HG03439 (cell line): ENCODE results near the gene MICU1.
"Not testable (repeated sequence)": the region's sequence is repeated elsewhere in the genome, so short reads cannot be mapped to it uniquely, and the experiment has no call there.

Experiments
- ATAC-seq: cut with Tn5 transposase; IDR thresholded peaks from one replicate; pipeline ENCODE4 v1.9.1; 2021; ENCODE audit warnings: mild to moderate bottlenecking, moderate library complexity; ENCODE audit not compliant: unreplicated experiment

The MICU1 gene

DNA sequence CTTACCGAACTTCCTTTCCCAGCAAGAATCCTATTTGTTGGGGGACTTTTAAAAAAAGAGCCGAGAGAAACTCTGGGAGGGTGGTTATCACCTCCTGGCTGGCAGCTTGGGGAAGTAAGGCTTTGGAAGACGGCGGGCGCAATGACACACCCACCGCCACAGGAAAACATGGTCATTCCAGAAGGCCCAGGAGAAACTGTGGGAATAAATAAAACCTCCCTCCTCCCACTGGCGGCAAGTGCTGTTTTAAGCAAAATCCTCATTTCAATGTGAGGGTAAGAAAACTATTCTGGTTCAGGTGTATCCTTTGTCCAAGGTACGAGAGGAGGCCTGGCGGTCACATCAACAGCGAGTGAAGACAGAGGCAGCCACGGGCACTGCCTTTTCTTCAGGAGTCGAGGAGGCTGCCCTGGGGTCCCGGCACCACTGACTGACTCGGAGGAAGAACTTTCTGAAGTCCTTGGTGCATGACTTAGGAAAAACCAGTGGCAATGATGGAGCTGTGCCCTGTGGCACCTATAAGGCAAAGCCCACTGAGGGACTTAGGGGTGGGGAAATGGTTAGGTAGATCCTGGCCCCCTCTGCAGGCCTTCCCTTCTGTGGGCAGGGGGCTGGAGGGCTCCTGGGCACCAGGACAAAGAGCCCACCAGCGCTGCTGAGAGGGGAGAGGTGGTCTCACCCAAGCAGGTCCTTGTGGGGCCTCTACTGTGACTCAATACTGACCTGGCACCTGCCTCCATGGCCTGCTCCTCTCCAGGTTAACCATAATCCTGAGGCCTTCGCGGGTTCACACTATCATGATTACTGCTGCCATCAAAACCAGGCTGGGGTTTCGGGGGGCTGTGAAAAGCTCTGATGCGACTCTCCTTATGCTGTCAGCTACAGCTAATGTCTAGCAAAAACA, 292.5 kb downstream of the MICU1 start:
- no peak for ATAC-seq

DNA sequence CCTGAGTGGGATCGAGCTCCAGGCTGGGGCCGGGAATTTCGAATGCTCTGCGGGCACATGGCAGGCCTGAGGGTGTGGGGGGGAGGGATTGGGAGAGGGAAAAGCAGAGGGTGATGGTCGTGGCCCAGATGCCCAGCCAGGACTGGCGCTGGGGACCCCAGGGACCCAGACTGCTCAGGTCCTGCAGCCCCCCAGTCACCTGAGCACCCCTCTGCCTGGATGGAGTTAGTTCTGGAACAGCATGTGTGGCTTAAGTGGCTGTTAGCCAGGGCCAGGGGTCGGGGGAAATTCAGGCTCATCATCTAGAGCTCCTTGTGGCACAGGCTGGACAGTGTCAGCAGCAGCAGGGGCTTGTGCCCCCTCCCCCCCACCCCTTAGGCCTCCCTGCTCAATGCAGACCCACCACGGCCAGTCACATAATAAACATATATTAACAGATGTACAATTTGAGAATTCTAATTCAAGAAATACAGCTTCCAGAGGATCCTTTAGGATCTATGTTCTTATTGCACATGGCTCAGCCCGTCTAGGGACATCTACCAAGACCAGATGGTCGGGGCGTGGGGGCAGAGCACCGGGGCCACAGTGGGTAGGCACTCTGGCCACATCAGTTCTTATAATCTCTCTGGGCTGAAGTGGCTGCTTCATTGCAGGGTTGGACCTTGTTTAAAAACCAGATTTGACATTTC, 293.3 kb downstream of the MICU1 start:
- ATAC-seq: no peak

DNA sequence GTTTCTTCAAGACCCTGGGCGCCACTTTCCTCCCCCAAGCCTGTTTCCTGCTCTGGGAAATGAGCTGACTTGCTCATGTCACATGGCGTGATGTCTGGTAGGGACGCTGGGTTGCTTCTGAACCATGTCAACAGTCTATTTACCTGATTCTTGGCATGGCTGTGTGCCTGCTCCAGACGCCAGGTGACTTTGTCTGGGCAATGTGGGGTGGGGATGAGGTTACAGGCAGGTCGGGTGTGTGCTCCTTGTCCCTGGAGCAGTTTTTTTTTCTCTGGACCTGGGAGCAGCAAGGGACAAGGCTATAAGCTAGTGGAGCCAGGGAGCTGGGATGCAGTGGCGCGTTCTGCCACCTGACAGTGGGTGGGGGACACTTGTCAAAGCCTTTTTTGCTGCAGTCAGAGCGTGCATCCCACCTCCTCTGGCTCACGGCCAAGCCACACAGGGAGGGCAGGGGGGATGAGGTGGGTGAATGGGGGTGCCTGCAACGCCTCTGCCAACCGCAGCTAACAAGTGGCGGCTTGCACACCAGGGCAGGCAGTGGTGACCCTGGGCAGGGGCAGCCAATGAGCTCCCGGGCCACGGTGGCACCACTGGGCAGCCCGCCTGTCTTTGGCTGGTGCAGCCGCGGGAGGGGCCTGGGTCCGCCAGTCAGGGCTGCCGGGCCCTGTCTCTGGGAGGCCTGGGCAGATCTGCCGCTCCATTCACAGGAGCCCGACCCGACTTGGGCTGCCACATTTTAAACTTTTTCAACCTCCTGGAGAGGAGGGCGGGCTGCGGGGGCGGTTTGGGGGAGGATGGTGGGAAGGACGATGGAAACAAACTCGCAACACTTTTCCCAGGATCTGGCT, 294.1 kb downstream of the MICU1 start:
- ATAC-seq: peak; percentile 48

DNA sequence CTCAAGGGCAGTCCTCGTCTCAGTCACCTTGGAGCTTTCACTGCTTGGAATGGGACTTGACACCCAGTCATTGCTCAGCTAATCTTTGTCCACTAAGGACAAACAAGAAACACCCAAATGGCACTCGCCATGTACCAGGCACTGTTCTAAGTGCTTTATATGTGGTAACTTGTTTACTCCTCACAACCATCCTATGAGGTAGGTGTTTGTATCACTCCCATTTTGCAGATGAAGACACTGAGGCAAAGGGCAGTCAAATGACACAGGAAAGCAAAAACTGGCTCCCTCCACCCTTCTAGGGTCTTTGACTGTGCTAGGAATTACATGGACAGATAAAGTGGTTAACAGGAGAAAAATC, 295.8 kb downstream of the MICU1 start:
- ATAC-seq: no peak

DNA sequence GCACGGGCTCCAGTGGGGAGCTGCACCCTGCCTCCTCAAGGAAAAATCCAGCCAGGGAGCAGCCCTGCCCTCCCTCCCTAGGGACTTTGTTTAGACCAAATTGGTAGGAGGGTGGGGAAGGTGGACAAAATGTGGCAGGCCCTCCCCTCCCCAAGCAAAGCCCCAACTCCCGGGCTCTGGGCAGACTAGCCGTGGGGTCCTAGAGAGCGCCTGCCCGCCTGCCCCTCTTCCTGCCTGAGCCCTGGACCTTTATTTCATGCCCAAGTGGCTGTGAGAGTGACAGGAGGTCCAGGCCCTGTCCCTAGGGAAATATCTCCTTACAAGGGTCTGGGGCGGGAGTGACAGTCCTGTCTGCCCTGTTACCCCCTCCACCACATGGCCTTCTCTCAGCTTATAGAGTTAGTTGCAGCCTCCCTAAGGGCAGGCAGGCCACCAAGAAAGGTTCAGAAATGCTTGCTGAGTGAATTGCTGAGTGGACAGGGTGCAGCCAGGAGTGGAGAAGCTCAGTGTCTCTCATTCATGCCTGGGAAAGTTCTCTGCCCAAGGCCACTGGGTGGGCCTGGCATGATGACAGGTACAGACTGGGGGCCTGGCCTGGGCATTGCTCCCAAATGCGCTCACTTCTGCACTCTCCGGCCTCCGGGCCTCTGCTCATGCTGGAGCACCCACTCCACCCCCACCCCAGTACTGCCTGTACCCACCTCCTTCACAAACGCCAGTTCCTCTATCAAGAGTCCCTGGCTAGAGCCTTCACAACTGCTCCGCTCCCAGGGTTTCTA, 296.4 kb downstream of the MICU1 start:
- ATAC-seq: no peak

DNA sequence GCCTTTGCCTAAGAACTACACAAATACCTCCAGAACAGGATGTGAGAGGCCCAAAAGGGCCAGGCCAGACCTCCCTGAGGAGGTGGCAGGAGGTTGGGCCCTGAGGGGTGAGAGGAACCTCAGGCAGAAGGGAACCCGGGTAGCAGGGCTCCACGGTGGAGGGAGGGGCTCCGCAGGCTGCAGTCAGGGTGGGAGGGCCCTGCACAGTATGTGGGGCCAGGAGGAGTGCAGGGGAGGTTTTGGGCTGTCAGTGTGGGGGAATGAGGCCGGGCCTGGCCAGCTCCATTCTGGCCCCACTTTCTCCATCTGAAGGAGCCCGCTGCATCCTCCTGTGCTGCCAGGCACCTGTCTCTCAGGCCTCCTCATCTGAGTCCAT, 297.1 kb downstream of the MICU1 start:
- no peak for ATAC-seq

DNA sequence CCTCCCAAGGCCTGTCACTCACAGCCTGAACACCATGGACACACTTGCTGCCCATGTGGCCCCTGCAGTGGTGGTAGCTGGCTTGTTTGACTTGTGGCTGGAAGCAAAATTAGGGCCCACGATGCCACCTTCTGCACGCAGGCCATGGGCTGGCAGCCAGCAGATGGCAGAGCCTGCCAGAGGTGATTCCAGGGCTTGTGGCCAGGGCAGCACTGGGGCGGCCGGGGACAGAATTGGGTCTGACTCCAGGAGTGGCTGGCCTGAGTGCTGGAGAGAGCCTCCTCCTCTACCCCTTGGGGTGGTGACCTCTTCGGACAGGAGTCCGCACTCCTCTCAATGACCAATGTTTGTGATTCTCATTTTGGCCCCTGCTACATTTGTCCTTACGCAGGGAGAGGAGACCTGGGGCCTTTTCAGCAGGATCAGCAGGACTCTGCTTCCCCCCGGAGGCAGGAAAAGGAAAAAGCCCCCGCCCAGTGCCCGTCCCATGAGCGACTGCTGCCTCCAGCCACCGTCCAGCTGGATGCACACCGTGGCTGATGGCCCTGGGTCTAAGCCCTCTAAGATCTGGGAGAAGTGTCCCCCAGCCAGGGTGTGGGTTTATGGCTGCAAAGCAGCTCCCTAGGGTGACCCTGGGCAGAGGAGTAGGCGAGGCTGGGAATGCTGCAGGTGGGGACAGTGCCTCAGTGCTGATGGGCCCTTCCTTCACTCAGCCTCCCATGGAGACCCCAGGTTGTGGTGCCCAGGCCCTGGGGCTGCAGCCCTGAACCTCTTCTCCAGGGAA, 297.6 kb downstream of the MICU1 start:
- no peak for ATAC-seq

DNA sequence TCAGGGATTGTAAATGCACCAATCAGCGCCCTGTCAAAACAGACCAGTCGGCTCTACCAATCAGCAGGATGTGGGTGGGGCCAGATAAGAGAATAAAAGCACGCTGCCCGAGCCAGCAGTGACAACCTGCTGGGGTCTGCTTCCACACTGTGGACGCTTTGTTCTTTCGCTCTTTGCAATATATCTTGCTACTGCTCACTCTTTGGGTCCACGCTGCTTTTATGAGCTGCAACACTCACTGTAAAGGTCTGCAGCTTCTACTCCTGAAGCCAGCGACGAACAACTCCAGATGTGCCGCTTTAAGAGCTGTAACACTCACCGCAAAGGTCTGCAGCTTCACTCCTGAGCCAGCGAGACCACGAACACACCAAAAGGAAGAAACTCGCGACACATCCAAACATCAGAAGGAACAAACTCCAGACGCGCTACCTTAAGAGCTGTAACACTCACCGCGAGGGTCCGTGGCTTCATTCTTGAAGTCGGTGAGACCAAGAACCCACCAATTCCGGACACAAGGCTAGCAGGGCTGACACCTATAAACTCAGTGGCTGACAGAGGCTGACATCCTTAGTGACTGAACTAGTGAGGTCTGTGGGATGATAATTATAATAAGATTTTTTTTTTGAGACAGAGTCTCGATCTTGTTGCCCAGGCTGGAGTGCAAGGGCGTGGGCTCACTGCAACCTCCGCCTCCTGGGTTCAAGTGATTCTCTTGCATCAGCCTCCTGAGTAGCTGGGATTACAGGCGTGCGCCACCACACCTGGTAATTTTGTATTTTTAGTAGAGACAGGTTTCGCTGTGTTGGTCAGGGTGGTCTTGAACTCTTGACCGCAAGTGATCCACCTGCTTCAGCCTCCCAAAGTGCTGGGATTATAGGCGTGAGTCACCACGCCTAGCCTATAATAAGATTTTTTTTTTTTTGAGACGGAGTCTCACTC, 298.9 kb downstream of the MICU1 start:
- ATAC-seq: not testable (repeated sequence)

DNA sequence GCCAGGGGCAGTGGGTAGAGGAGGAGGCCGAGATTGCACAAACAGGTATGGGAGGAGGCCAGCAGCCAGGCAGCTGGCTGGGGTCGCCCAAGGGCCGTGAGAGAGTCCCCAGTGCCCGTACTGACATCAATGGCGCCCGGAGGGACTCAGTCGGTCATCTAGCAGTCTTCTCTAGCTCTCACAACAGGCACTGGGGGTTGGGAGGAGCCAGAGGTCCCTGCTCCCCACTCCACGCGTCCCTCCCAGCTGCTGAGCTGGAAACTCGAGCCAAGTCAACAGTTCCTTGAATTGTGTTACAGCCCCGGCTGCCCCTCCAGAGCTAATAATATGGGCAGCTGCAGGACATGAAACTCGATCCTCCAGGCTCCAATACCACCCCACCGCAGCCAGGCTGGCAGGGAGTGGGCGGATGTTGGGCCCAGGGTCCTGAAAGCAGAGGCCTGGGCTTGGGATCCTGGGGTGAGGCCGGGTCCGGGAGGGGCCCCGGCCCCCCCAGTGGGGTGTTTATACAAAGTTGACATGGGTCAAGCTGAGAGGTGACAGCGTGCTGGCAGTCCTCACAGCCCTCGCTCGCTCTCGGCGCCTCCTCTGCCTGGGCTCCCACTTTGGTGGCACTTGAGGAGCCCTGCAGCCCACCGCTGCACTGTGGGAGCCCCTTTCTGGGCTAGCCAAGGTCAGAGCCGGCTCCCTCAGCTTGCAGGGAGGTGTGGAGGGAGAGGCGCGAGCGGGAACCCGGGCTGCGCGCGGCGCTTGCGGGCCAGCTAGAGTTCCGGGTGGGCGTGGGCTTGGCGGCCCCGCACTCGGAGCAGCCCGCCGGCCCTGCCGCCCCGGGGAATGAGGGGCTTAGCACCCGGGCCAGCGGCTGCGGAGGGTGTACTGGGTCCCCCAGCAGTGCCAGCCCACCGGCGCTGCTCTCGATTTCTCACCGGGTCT, 300.4 kb downstream of the MICU1 start:
- not testable (repeated sequence) for ATAC-seq

DNA sequence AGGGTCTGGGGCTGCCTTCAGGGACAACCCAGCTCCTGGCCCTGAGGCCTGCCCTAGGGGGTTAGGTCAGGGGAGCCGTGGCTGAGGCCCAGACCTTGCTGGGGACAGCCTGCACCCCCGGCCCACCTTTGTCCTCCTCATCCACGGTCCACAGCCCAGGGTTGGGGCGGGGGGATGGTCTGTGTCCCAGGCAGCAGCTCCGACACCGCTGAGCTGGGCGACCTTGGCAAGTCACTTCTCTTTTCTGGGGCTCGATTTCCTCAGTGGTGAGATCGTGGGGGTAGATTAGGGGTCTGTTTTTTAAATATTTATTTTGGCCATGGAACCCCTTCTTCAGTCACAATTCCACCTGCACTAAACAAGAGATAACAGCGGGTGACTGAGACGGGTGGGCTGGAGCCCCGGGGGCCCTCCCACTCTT, 302.1 kb downstream of the MICU1 start:
- no peak for ATAC-seq

DNA sequence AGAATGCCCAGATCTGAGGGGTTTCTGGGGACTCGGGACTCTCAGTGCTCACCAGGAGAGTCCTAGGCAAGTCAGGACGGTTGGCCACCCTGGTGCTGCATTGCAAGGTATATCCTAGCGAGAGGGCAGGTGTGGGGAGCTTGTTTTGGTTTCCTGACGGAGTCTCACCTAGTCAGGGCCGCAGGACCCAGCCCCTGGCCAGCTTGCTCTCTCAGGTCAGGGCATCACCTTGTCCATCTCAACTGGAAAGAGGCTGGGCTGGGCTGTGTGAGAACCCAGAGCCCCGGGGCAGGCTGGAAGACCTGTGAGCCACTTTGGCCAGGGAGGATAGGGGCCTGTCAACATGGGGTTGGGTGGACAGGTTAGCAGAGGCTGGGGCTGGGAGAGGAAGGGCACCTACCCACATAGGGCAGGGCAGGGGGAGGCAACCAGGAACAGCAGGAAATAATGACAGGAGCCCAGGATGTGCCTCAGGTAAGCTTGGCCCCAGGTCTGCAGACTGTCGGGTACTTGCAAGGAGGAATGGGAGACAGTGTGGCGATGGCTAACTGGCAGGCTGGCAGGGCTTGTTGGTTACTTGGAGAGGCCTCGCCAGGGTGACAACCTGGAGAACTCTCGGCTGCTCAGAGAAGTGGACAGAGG, 302.6 kb downstream of the MICU1 start:
- ATAC-seq: no peak

DNA sequence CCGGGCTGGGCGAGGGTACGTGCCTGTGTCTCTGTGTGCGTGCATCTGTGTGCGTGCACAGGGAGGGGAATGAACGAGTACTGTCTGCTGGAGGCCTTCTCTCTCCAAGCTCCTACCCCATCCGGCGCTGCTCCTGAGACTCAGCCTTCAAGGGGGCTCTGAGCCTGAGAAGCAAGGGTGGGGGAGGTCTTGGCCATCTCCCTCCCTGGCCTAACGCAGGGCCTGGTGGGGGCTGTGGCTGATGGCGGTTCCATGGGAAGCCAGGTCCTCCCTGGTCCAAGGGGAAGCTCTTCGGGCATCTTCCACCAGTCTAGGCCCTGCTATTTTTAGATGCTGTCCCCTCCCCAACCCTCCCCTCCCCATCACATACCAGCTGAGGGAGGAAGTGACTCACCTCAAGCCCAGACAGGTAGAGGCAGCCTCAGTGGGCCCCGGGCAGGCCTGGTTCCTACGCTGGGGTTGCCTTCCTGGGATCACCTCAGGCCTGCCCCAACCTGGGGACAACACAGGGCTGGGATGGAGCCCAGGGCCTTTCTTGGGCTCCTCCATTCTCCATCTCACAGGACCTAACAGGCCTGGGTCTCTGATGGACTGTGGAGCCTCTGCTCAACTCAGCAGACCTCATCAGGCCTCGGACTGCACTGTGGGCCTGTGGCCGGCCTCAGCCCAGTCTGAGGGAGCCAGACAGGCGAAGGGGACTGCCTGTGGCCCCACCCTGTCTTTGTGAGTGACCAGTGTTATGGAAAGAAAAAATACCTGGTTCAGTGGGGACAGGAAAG, 303.4 kb downstream of the MICU1 start:
- ATAC-seq: no peak

DNA sequence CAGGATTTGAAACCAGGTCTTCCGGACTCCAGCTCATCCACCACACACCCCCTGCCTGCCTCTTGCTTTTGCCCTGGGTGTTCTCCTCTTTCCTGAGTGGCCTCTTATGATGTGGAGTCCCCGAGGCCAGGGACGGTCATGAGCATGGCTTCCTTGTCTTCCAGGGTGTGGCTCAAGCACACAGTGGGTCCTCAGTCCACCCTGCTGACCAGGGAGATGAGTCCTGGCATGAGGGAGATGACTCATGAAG, 303.9 kb downstream of the MICU1 start:
- no peak for ATAC-seq

DNA sequence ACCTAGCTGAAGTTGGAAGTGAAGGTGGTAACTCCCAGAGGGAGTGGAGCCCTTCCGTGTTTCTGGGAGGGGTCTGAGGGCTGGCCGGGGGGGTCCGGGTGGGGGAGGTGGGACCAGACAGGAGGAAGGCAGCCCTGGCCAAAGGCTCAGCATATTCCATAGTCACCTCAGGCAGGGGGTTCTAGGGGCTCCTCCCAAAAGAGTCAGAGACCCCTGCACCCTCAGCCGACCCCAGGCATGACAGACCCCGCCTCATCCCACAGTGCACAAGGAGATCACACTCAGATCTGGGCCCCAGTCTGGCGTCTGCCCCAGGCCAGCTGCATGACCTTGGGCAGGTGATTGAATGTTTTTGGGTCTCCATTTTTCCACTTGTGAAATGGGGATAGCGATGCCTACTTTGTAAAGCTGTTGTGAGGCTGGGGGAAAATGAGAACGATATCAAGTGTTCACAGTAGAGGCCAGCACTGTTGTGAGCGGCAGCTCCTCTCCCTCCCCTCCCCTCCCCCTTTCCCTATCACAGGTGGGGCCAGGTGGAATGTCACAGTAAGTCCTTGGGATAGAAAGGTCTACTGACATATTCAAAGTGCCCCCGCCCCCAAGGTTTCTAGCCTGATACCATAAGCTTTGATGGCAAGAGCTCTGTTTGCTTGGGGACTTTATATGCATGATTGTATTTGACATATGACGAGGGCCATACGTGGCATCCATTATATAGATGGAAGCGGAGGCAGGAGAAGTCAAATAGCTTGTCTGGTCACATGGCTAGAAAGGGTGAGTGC, 304.4 kb downstream of the MICU1 start:
- no peak for ATAC-seq

DNA sequence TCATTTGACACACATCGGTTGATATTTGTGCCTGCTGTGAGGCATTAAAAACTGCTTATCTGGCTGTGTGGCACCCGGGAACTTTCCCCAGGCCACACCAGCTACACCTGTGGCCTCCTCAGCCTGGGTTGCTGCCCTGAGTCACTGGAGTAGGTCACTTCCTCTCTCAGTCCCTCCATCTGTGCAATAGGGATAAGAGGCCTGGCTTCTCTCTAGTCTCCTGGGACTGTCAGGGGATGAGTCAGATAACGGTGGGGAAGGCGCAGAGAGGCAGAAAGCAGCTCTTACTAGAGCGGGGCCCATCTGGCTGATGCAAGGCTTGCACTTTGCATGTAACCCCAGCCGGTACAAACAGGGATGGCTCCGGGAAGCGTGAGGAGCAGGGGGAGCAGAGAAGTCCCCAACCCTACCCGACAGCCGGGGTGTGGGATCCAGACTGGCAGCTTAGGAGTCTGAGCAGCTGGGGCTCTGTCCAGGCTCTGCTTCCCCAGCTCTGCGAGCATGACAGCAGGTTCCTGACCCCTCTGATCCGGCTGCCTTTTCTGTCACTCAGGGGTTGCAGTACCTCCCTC, 305.1 kb downstream of the MICU1 start:
- ATAC-seq: peak; percentile 63
